ENCODE data around the gene VGLL2. TPM values are rescaled to one million over a fixed set of nuclear protein-coding genes. Genes with fewer than 3 reads are reported as not detected.
A peak's percentile ranks its signal among the peaks of the same experiment; 100 is the strongest.

VGLL2 gene
- total RNA-seq, 1 donor from 2014 or later = 17.7 TPM

GRCh38 chr6:117275711-117276110 is 10.4 kb downstream of the VGLL2 start:
- Histone ChIP-seq H3K9ac (ENCODE audit: low read depth in 1 of 3, low read length in 3 of 3) (peak overlapping the region; percentile 47 to 57 (median 52)), H3K27ac (ENCODE audit: low read depth, low read length) (peak overlapping the region; percentile 81), H3K9me3 (ENCODE audit: control insufficient read depth in 3 of 3, low read length in 3 of 3) (no peaks in the 10 kb centered on the region), H3K27me3 (ENCODE audit: control insufficient read depth in 3 of 3, insufficient read depth in 3 of 3, low read length in 3 of 3) (peaks cover 0 to under 1% (median 0%) of the 10 kb centered on the region in 3 donors), H3K4me1 (ENCODE audit: control insufficient read depth in 3 of 3, insufficient read depth in 3 of 3, low read length in 3 of 3) (peaks cover 17 to 34% (median 29%) of the 10 kb centered on the region in 3 donors), H3K4me3 (ENCODE audit: low read length in 3 of 3) (peak overlapping the region; percentile 28 to 54 (median 35)), H3K36me3 (ENCODE audit: control insufficient read depth in 3 of 3, insufficient read depth in 3 of 3, low read length in 3 of 3) (no peaks in the 10 kb centered on the region)

DNA sequence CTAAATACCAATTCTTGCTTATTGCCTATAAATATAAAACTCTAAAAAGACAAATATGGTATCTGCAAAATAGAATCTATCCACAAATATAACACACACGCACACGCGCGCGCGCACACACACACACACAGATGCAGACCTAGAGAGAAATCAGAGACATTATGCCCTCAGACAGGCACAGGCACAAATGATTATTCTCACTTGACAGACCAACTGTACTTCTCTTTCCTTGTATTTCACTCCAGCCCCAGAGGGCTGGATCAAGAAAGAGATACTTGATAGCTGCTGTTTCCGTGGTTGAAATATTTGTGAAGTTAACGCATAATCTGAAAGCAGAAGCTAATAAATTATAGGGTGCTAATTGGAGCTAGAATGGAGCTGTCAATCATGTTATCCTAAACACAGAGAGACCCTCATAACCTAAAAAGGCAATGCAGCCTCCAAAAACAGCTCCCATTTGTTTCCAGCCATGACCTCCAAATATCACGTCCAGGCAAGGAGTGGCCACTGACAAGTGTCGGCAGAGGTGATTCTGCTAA is 11.5 kb downstream of the VGLL2 start:
- Histone ChIP-seq H3K4me1 (ENCODE audit: control insufficient read depth in 3 of 3, insufficient read depth in 3 of 3, low read length in 3 of 3) (peaks cover 15 to 34% (median 29%) of the 10 kb centered on the region in 3 donors), H3K9ac (ENCODE audit: low read depth in 1 of 3, low read length in 3 of 3) (peak overlapping the region; percentile 22 to 60 (median 47)), H3K27ac (ENCODE audit: low read depth, low read length) (peak overlapping the region; percentile 81), H3K4me3 (ENCODE audit: low read length in 3 of 3) (peak overlapping the region; percentile 15 to 54 (median 24)), H3K27me3 (ENCODE audit: control insufficient read depth in 3 of 3, insufficient read depth in 3 of 3, low read length in 3 of 3) (no peaks in the 10 kb centered on the region), H3K36me3 (ENCODE audit: control insufficient read depth in 3 of 3, insufficient read depth in 3 of 3, low read length in 3 of 3) (no peaks in the 10 kb centered on the region), H3K9me3 (ENCODE audit: control insufficient read depth in 3 of 3, low read length in 3 of 3) (no peaks in the 10 kb centered on the region)

GRCh38 chr6:117280922-117281321 is 15.6 kb downstream of the VGLL2 start:
- no peak overlapping the region for H3K9ac ChIP-seq (ENCODE audit: low read depth in 1 of 3, low read length in 3 of 3)
- H3K36me3 ChIP-seq (ENCODE audit: control insufficient read depth in 3 of 3, insufficient read depth in 3 of 3, low read length in 3 of 3) = no peaks in the 10 kb centered on the region
- no peaks in the 10 kb centered on the region for H3K9me3 ChIP-seq (ENCODE audit: control insufficient read depth in 3 of 3, low read length in 3 of 3)
- H3K4me3 ChIP-seq (ENCODE audit: low read length in 3 of 3) = no peak overlapping the region
- H3K4me1 ChIP-seq (ENCODE audit: control insufficient read depth in 3 of 3, insufficient read depth in 3 of 3, low read length in 3 of 3) = peaks cover 0 to 4% (median 0%) of the 10 kb centered on the region in 3 donors
- H3K27me3 ChIP-seq (ENCODE audit: control insufficient read depth in 3 of 3, insufficient read depth in 3 of 3, low read length in 3 of 3) = no peaks in the 10 kb centered on the region
- H3K27ac ChIP-seq (ENCODE audit: low read depth, low read length) = no peak overlapping the region

- Histone ChIP-seq H3K27me3 (ENCODE audit: control insufficient read depth in 3 of 3, insufficient read depth in 3 of 3, low read length in 3 of 3) (no peaks in the 10 kb centered on the region), H3K36me3 (ENCODE audit: control insufficient read depth in 3 of 3, insufficient read depth in 3 of 3, low read length in 3 of 3) (no peaks in the 10 kb centered on the region), H3K4me1 (ENCODE audit: control insufficient read depth in 3 of 3, insufficient read depth in 3 of 3, low read length in 3 of 3) (peaks cover 4 to 16% (median 11%) of the 10 kb centered on the region in 3 donors), H3K4me3 (ENCODE audit: low read length in 3 of 3) (peak overlapping the region in 1 of 3 donors; percentile 13), H3K9me3 (ENCODE audit: control insufficient read depth in 3 of 3, low read length in 3 of 3) (no peaks in the 10 kb centered on the region), H3K27ac (ENCODE audit: low read depth, low read length) (peak overlapping the region; percentile 84), H3K9ac (ENCODE audit: low read depth in 1 of 3, low read length in 3 of 3) (peak overlapping the region in 2 of 3 donors; percentile 15 to 61)
These were observed 22.8 kb downstream of the VGLL2 start for GRCh38 chr6:117288083-117288715.

DNA sequence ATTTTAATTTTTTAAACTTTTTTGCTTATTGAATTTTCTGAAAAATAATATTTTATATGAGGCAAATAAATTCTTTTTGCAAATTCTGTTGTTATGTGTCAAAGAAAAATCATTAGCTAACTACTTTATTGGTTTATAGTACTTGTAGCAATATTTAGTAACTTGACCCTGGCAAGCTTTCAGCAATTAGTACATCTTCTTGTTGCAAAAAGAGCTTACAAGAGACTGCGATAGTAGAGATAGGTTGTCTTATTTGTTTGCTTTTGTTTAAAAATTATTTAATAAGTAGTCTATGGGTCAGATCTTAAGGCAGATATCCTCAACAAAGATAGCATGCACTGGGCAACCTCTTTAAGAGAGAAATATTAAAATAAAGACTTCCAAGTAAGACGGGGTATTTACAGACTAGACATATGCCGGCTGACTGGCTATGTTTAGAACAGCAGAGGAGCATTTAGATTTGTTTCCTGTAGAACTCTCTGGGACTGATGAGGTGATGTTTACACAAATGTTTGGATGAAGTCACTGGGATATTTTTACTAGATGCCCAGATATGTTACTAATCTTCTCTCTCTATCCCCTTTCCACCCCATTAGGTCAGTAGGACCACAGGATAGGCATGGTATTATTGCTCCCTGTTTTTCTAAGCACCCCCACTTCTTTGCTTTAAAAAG is 25.0 kb downstream of the VGLL2 start:
- Histone ChIP-seq H3K4me1 (ENCODE audit: control insufficient read depth in 3 of 3, insufficient read depth in 3 of 3, low read length in 3 of 3) (peaks cover 4 to 16% (median 11%) of the 10 kb centered on the region in 3 donors), H3K9me3 (ENCODE audit: control insufficient read depth in 3 of 3, low read length in 3 of 3) (no peaks in the 10 kb centered on the region), H3K4me3 (ENCODE audit: low read length in 3 of 3) (peak overlapping the region; percentile 22 to 61 (median 28)), H3K9ac (ENCODE audit: low read depth in 1 of 3, low read length in 3 of 3) (peak overlapping the region; percentile 66 to 76 (median 66)), H3K36me3 (ENCODE audit: control insufficient read depth in 3 of 3, insufficient read depth in 3 of 3, low read length in 3 of 3) (no peaks in the 10 kb centered on the region), H3K27me3 (ENCODE audit: control insufficient read depth in 3 of 3, insufficient read depth in 3 of 3, low read length in 3 of 3) (no peaks in the 10 kb centered on the region), H3K27ac (ENCODE audit: low read depth, low read length) (peak overlapping the region; percentile 84)

GRCh38 chr6:117298941-117299340 is 33.6 kb downstream of the VGLL2 start:
- Histone ChIP-seq H3K4me1 (ENCODE audit: control insufficient read depth in 3 of 3, insufficient read depth in 3 of 3, low read length in 3 of 3) (peaks cover 6 to 12% (median 11%) of the 10 kb centered on the region in 3 donors), H3K9me3 (ENCODE audit: control insufficient read depth in 3 of 3, low read length in 3 of 3) (no peaks in the 10 kb centered on the region), H3K27me3 (ENCODE audit: control insufficient read depth in 3 of 3, insufficient read depth in 3 of 3, low read length in 3 of 3) (no peaks in the 10 kb centered on the region), H3K4me3 (ENCODE audit: low read length in 3 of 3) (no peak overlapping the region), H3K36me3 (ENCODE audit: control insufficient read depth in 3 of 3, insufficient read depth in 3 of 3, low read length in 3 of 3) (no peaks in the 10 kb centered on the region), H3K27ac (ENCODE audit: low read depth, low read length) (peak overlapping the region; percentile 37), H3K9ac (ENCODE audit: low read depth in 1 of 3, low read length in 3 of 3) (no peak overlapping the region)

GRCh38 chr6:117303323-117303722 is 38.0 kb downstream of the VGLL2 start:
- Histone ChIP-seq H3K4me1 (ENCODE audit: control insufficient read depth in 3 of 3, insufficient read depth in 3 of 3, low read length in 3 of 3) (peaks cover 6 to 18% (median 17%) of the 10 kb centered on the region in 3 donors), H3K36me3 (ENCODE audit: control insufficient read depth in 3 of 3, insufficient read depth in 3 of 3, low read length in 3 of 3) (no peaks in the 10 kb centered on the region), H3K27ac (ENCODE audit: low read depth, low read length) (peak overlapping the region; percentile 82), H3K27me3 (ENCODE audit: control insufficient read depth in 3 of 3, insufficient read depth in 3 of 3, low read length in 3 of 3) (no peaks in the 10 kb centered on the region), H3K4me3 (ENCODE audit: low read length in 3 of 3) (no peak overlapping the region), H3K9ac (ENCODE audit: low read depth in 1 of 3, low read length in 3 of 3) (peak overlapping the region in 2 of 3 donors; percentile 17 to 62), H3K9me3 (ENCODE audit: control insufficient read depth in 3 of 3, low read length in 3 of 3) (no peaks in the 10 kb centered on the region)

GRCh38 chr6:117304446-117304845 is 39.1 kb downstream of the VGLL2 start:
- H3K27me3 ChIP-seq (ENCODE audit: control insufficient read depth in 3 of 3, insufficient read depth in 3 of 3, low read length in 3 of 3) = no peaks in the 10 kb centered on the region

DNA sequence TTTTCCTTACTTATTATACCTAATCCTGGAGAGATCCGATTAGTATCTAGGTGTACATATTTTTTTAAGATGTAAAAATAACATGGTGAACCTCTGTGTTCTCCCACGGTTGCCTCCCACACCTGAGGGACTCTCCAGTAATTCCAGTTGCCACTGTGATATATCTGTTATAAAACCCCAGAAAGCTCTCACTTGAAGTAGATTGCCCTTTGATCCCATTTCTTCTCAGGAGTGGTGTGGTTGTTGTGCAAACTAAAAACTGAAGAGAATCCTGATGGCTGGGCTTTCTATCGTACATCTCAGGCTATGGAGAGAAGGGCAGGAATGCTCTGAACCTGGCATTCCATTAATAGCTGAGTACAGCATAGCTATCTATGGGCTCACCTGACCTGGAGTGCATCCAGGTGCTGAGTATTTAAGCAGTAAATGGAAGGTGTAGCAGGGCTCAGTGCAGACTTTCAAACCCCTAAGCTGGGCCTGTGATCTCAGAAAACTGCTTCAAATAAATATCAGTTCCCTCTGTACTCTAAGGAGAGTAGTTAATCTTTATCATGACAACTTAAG is 41.0 kb downstream of the VGLL2 start:
- Histone ChIP-seq H3K9me3 (ENCODE audit: control insufficient read depth in 3 of 3, low read length in 3 of 3) (no peaks in the 10 kb centered on the region), H3K4me3 (ENCODE audit: low read length in 3 of 3) (no peak overlapping the region), H3K36me3 (ENCODE audit: control insufficient read depth in 3 of 3, insufficient read depth in 3 of 3, low read length in 3 of 3) (no peaks in the 10 kb centered on the region), H3K4me1 (ENCODE audit: control insufficient read depth in 3 of 3, insufficient read depth in 3 of 3, low read length in 3 of 3) (peaks cover 6 to 17% (median 15%) of the 10 kb centered on the region in 3 donors), H3K9ac (ENCODE audit: low read depth in 1 of 3, low read length in 3 of 3) (no peak overlapping the region), H3K27ac (ENCODE audit: low read depth, low read length) (no peak overlapping the region), H3K27me3 (ENCODE audit: control insufficient read depth in 3 of 3, insufficient read depth in 3 of 3, low read length in 3 of 3) (no peaks in the 10 kb centered on the region)

More at GRCh38 chr6:117304446-117304845, 39.1 kb downstream of the VGLL2 start:
- Histone ChIP-seq H3K27ac (ENCODE audit: low read depth, low read length) (no peak overlapping the region), H3K4me3 (ENCODE audit: low read length in 3 of 3) (no peak overlapping the region), H3K4me1 (ENCODE audit: control insufficient read depth in 3 of 3, insufficient read depth in 3 of 3, low read length in 3 of 3) (peaks cover 6 to 17% (median 15%) of the 10 kb centered on the region in 3 donors), H3K36me3 (ENCODE audit: control insufficient read depth in 3 of 3, insufficient read depth in 3 of 3, low read length in 3 of 3) (no peaks in the 10 kb centered on the region), H3K9ac (ENCODE audit: low read depth in 1 of 3, low read length in 3 of 3) (no peak overlapping the region), H3K9me3 (ENCODE audit: control insufficient read depth in 3 of 3, low read length in 3 of 3) (no peaks in the 10 kb centered on the region)

Measured in skeletal muscle tissue (tissue), 4 donors.